DMS 273 (cell line): ENCODE results near the gene EVI5.

Source experiments
- DNase-seq: peaks from one replicate; lab custom pipeline; 2025; ENCODE audit not compliant: unreplicated experiment; lab: John Stamatoyannopoulos, UW

Gene EVI5

DNA sequence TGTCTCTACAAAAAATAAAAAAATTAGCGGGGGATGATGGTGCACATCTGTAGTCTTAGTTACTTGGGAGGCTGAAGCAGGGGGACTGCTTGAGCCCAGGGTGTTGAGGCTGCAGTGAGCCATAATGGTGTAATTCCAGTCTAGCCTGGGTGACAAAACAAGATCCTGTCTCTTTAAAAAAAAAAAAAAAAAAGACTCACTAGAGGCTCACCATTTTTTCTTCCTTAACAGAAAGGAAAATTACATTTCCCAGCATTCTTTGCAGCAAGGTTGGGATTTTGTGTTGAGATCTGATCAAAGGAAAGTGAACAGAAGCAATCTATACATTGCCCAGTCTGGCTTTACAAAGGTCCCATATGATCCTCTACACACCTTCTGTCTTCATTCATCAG is 319.7 kb downstream of the EVI5 start:
- DNase-seq = no peak

DNA sequence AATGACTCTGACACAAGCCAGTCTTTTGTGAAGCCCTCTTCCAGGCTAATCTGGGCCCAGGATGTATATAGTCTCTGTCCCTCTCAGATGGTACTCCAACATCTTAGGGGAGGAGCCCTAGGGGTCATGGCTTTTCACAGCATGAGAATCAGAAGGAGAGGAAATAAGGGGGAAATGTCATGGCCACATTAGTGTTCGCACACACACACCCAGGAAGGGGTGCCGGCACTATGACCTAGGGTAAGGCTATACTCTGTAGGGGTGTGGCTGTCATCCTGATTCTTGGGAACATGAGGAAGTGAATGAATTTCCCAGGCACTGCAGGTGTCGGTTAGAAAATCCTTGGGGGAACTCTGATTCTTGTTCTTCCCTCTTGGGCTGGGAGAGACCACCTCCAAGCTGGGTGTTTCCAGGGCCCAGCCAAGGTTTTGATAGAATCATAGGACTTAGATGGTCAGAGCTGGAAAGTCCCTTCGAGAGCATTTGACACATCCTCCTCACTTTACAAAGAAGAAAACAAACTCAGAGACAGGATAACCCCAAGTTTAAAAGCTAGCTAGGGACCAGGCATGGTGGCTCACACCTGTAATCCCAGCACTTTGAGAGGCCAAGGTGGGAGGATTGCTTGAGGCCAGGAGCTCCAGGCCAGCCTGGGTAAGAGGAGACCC is 320.2 kb downstream of the EVI5 start:
- DNase-seq = no peak

DNA sequence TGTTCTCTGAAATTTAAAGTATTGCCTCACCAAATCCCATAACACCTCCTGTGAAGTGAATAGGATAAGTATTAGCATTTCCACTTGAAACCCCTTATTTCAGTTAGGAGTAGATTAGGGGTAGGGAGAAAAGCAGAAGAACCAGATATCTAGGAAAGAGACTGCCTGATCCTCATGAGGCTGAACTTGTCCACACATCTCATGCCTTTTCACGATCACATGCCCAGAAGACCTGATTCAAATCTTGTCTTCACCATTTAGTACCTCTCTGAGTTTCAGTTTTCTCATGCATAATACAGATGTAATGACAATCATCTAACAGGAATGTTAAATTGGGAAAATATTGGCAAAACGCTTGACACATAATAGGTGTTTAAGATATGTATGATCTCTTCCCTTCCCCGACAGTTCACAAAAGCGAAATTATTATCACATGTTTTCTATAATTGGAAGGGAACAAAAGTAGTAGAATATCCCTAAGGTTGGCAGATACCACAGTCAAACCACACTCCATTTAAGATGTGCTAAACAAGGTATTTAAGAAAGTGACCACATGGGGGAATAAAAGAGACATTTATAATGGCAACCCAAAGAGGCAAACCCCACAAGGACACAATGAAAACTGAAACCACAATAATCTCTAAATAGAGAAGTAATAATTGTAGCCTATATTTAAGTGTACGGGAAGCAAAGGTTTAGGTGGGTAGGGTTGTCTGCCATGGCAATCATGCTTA is 323.4 kb downstream of the EVI5 start:
- peak; percentile 25 for DNase-seq

DNA sequence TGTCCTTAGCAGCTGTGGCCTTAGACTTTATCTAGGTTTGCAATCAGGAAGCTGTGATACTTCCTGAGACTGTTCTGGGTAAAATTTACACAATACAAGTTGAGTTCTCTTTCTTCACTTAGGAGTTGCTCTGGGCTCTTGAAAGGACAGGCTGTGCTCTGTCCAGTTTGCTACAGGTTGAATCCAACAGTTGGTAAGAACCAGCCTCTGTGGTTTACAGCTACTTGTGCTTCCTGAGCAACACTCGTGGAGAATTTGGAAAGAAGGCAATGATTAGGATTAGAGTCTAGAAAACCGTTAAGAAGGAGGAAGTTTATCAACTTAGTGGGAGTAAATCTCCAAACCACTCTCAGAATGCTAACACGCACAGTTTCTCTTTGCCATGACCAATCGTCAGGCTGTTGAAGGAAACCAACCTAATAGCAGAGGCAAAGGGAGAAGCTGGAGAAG is 325.0 kb downstream of the EVI5 start:
- no peak for DNase-seq
